Fibroblast of gingiva (primary cell): Measurements from ENCODE around the gene LMOD3.
A peak's percentile ranks its signal among the peaks of the same experiment; 100 is the strongest.

ENCODE experiments used
- DNase-seq: peaks from one replicate; pipeline ENCODE4 v3.0.0-alpha.2; 2011; ENCODE audit warnings: low read depth

The LMOD3 gene

GRCh38 chr3:69121950-69122349, 445 bp downstream of the LMOD3 start:
- DNase-seq = no peak

GRCh38 chr3:69121513-69121912, 882 bp downstream of the LMOD3 start:
- no peak for DNase-seq

GRCh38 chr3:69120879-69121464, 1.4 kb downstream of the LMOD3 start:
- DNase-seq = peak; percentile 55

- DNase-seq = no peak
Measured at GRCh38 chr3:69119681-69120080, 2.7 kb downstream of the LMOD3 start.

GRCh38 chr3:69119138-69119537, 3.3 kb downstream of the LMOD3 start:
- no peak for DNase-seq

GRCh38 chr3:69118555-69118954, 3.8 kb downstream of the LMOD3 start:
- no peak for DNase-seq

- DNase-seq = no peak
Measured at GRCh38 chr3:69116897-69117296, 5.5 kb downstream of the LMOD3 start.

- DNase-seq = no peak
Measured at GRCh38 chr3:69116162-69116561, 6.2 kb downstream of the LMOD3 start.

- DNase-seq = peak; percentile 51
Measured at GRCh38 chr3:69115731-69116130, 6.7 kb downstream of the LMOD3 start.

- peak; percentile 76 for DNase-seq
Measured at GRCh38 chr3:69113536-69113935, 8.9 kb downstream of the LMOD3 start.

- no peak for DNase-seq
Measured at GRCh38 chr3:69110941-69111546, 11.4 kb downstream of the LMOD3 start.

- no peak for DNase-seq
Measured at GRCh38 chr3:69108811-69109210, 13.6 kb downstream of the LMOD3 start.

GRCh38 chr3:69107841-69108240, 14.6 kb downstream of the LMOD3 start:
- no peak for DNase-seq

GRCh38 chr3:69105320-69105719, 17.1 kb downstream of the LMOD3 start:
- DNase-seq = peak; percentile 59

- DNase-seq = no peak
Measured at GRCh38 chr3:69104586-69104985, 17.8 kb downstream of the LMOD3 start.

- no peak for DNase-seq
Measured at GRCh38 chr3:69103123-69103522, 19.3 kb downstream of the LMOD3 start.

GRCh38 chr3:69102384-69102783, 20.0 kb downstream of the LMOD3 start:
- DNase-seq = no peak

GRCh38 chr3:69099576-69099975, 22.8 kb downstream of the LMOD3 start:
- no peak for DNase-seq

- no peak for DNase-seq
Measured at GRCh38 chr3:69097407-69098086, 24.8 kb downstream of the LMOD3 start.

GRCh38 chr3:69096299-69096698, 26.1 kb downstream of the LMOD3 start:
- DNase-seq = no peak

- DNase-seq = no peak
Measured at GRCh38 chr3:69095636-69096035, 26.8 kb downstream of the LMOD3 start.

GRCh38 chr3:69094467-69095205, 27.8 kb downstream of the LMOD3 start:
- DNase-seq = no peak

GRCh38 chr3:69092030-69092516, 30.3 kb downstream of the LMOD3 start:
- peak; percentile 46 for DNase-seq
